Activated CD8-positive, alpha-beta memory T cell treated with anti-CD3 and anti-CD28 coated beads, Interleukin-2, amount 50 U/mL, for 4 hours (primary cell): ENCODE measurements around the gene MORN2.

Source experiments
- DNase-seq: peaks from one replicate; pipeline ENCODE4 v3.0.0-alpha.2; 2020

The MORN2 gene

DNA sequence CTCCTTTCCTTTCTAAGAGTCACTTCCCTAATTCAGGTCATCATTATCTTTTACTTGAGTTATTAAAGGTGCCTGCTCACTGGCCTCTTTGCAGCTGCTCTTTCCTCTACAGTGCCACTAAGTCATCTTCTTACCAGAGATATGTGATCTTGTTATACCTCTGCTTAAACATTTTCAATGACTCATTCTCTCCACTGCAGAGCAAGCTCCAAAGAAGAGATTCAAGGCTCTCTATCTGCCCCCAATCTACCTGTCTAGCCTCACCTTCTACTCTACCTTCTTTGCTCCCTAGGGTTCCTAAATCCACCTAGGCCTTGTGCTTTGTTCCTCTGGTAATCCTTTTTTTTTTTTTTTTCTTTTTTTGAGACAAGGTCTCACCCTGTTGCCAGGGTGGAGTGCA lies 17.0 kb downstream of the MORN2 start:
- DNase-seq = no peak

GRCh38 chr2:38898256-38898655 lies 22.5 kb downstream of the MORN2 start:
- DNase-seq = no peak

GRCh38 chr2:38900726-38901125 lies 24.9 kb downstream of the MORN2 start:
- no peak for DNase-seq

DNA sequence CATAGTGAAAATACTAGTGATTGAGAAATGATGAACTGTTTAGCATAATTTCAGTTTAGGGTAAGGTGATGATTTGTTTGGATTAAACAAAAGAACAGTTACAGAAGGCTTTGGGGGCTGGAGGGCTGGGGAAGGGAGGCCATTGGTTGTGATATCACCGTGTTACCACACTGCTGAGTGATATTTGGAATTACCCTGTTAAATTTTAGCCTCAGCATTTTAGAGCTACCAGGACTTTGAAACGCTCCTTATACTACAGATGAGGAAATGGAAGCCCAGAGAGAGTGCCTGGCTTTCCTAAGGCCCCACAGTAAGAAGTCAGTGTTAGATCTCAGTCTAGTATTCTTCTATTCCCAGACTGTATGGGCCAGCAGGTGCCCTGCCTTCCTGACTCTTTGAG lies 29.5 kb downstream of the MORN2 start:
- DNase-seq = no peak

- no peak for DNase-seq
Measured at GRCh38 chr2:38907242-38907641, 31.5 kb downstream of the MORN2 start.

DNA sequence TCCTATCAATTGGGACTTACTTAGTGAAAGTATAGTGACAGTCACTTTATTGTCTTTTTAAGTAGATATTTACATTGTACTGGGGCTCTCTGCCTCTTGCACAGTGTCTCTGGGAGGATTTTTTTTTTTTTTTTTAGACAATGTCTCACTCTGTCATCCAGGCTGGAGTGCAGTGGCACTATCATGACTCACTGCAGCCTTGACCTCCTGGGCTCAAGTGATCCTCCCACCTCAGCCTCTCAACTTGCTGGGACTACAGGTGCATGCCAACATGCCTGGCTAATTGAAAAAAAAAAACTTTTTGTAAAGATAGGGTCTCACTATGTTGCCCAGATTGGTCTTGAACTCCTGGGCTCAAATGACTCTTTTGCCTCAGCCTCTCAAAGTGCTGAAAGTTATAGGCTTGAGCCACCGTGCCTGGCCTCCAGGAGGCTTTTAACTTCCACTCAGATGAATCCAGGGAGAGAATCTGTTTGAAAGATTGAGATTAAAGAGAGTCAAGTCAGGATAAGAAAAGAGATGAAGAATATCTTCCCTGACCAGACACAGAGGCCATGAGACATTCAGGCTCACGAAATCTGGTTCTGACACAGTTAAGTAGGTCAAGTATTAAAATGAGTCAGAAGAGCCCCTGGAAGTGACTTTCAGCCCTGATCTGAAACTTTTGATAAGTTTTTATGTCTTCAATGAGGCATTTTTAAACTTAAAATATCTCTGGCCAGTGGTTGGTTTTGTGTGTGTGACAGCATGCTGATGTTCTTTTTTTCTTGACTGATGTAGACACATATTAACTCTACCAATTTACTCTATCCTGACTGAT lies 32.2 kb downstream of the MORN2 start:
- DNase-seq = no peak

GRCh38 chr2:38909872-38910271 lies 34.1 kb downstream of the MORN2 start:
- no peak for DNase-seq

DNA sequence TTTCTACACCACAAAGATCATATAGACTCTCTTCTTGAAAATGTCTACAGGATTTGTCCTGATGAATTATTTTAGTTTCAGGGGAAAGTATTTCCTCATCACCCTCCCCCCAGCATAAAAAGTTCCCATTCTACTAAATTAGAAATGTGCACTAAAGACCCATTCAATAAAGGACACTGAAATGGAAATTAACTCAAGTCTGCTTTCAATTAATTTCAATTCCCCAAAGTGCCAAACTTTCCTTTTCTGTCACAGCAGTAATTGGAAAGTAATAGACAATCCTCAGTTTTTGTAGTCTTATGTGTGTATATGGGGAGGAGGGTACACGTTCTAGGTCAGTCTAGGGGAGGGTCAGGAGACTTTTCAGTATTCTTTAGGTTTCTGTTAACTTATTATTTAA lies 35.4 kb downstream of the MORN2 start:
- DNase-seq = no peak

DNA sequence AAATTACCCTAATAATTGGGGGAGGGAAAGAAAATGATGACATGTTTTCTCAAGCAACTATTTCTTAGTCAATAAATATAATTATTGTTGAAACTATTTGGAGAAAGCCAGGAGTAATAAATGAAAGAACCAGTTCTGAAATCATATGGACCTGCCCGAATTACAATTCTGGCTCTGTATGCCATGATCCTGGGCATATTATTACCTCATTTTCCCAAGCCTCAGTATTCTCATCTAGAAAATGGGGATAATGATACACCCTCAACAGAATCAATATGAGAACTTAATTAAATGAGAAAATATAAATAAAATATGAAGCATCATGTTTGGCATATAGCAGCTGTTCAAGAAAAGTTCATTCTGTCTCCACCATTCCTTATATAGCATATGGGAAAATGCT lies 36.8 kb downstream of the MORN2 start:
- DNase-seq = no peak

- no peak for DNase-seq
Measured at GRCh38 chr2:38922389-38922788, 46.6 kb downstream of the MORN2 start.

DNA sequence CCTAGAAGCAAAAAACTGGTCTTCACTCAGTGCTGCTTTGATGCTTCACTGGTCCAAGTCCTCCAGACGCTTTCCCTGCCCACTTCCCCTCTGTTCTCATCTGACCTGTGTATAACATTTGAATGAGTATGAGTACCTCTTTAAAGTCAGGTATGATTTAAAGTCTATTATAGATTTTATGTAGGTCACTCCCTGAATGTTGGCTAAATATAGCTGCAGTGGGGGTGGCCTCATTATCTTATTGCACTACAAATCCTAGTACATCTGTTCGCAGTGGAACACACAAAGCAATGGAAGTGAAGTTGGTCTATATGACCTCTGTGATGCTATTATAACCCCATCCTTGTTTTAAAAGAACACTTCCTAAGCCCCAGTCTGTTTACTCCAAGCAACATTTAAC lies 47.1 kb downstream of the MORN2 start:
- DNase-seq = no peak

- no peak for DNase-seq
Measured at GRCh38 chr2:38925982-38926381, 50.2 kb downstream of the MORN2 start.

DNA sequence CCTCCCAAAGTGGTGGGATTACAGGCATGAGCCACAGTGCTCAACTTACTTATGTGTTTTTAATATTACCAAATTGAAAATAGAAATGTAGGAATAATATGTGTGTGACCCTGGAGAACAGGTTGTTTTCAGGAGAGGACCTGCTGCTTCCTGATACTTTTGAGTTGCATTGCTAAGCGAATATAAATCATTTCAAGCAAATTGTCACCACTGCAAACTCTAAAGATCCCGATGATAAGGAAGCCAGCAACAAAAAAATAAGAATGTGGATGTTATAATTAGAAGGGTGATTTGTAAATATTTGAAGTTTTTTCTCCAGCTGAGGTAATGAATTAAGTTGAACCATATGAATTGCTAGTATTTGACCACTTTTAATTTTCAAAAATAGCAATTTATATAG lies 54.8 kb downstream of the MORN2 start:
- DNase-seq = no peak
